GM18907 (cell line): ENCODE data around the gene TSHR.
"Not testable (repeated sequence)": the region's sequence is repeated elsewhere in the genome, so short reads cannot be mapped to it uniquely, and the experiment has no call there.

ENCODE experiments used
- ATAC-seq: cut with Tn5 transposase; IDR thresholded peaks from one replicate; pipeline ENCODE4 v1.9.1; 2021; ENCODE audit warnings: mild to moderate bottlenecking, moderate library complexity; ENCODE audit not compliant: unreplicated experiment

The TSHR gene

DNA sequence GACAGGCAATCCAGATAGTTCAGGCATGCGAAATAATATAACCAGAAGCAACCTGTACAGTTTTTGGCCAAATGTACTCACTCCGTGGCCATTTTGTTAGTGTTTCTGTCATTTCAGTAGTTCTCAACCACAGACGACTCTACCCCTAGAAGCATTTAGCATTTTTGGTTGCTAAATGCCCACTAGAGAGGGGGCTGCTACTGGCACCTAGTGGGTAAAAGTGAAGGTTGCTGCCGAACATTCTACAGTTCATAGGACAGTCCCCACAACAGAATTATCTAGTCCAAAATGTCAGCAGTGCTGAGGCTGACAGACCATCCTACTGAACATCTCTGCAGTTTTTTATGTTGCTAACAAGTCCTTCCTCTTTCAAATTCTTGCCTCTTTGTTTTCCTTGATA lies 107.4 kb downstream of the TSHR start:
- peak; percentile 89 for ATAC-seq

DNA sequence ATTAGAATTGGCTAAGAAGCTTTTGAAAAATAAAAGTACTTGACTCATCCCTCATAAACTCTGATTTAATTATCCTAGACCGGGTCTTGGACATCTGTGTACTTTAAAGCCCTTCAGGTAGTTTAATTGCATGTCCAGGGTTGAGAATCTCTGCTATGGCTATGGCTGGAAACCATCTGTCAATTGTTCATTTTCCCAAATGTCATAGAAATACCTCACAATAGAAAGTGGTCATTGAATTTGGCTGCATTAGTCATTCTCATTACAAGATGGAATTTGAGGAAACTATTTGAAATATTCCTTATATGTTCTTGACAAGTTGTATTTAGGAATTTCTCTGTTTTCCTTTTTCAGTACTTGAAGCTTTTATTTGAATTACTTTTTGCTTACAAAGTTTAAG lies 111.3 kb downstream of the TSHR start:
- no peak for ATAC-seq

DNA sequence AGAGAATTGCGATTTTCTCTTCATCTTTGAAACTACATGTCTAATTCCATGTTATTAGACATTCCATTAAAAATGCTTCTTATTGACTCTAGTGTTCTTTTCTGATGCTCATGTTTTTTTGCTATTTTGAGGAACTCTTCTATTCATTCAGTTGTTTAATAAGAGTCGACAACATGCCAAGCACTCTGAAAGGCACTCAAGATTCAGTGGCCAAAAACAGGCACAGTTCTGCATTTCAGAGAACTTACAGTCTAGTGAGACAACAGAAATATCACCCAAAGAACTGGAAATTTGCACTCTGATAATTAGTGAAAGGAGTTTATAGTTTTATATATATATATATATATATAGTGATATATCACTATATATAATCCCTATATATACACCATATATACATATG lies 111.7 kb downstream of the TSHR start:
- no peak for ATAC-seq

DNA sequence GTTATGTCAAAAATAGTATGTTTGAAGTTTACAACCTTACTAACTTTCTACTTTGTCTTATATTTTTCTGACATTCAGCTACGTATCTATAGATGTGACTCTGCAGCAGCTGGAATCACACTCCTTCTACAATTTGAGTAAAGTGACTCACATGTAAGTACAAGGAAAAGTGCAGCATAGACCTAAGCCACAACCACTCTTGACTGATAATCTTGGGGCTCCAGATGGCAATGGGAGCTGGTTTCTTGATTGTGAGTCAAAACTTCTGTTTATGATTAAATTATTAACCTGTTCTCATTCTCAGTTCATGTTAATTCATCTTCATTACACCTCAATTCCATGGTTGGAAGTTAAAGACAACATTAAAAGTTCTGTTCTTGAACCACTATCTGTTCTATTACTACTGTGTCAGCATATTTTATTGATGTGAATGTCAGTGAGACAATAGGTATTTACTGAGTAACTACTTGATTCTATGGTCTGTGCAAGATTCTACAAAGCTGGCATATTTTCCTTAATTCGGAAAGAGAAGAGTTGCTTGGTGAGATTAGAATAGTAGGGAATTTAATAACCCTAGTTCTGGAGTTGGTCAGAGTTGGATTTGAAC lies 112.9 kb downstream of the TSHR start:
- ATAC-seq = no peak

DNA sequence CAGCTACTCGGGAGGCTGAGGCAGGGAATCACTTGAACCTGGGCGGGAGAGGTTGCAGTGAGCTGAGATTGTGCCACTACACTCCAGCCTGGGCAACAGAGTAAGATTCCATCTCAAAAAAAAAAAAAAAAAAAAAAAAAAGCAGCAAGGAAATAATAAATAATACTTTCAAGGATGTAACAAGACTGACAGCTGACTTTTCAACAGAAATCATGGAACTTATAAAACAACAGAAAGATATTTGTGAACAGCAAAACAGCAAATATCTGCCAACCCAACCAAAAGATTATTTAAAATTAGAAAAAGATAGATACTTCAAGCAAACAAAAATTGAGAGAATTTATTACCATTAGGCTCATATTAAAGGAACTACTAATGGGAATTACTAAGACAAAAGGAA lies 115.1 kb downstream of the TSHR start:
- ATAC-seq = no peak

DNA sequence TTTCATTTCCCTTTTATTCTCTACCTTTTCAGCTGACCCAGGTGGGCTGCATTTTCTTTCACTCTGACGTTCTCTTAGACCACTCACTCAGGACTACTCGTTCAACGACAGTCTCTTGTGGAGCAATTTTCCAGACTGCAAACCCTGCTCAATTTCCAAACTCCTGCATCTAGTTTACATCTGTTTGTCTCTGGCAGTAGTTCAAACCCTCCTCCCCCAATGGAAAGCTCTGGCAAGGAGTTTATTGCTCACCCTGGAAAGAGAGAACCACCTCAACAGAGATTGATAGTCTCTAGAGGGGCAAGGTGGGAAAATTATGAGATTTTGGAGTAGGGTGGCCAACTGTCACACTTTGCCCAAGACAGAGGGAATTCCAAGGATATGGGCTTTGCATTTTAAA lies 130.2 kb downstream of the TSHR start:
- ATAC-seq = no peak

DNA sequence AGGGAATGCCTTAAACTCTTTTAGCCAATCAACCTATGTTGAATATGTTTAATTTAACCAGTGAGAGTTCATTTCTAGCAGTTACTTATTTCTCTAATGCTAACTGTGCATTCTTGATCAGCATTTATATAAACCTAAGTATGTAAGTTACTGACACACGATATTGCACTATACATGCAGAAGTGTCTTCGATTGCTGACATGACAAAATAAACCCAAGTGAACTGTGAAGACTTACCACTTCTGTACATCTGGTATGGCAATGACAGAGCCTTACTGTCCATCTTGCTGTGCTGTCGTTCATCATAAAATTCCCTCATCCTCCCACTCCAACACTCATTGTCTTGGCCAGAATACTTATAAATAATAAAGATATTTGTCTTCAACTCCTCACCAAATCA lies 131.8 kb downstream of the TSHR start:
- no peak for ATAC-seq

DNA sequence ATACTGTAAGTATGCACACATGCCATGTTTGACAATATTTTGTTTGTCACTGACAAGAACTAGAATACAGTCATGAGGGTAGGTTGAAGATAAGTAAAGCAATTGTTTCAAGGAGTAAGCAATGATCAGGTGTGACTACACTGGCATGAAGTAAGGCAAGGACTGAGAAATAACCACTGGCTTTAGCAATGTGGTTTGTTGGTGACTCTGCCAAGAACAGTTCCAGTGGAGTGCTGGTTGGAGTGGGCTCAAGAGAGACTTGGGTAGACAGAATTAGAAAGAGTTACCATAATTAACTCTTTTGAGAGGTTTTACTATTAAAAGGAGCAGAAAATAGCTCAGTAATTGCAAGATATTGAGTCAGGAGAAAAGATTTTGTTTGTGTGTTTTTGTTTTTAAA lies 135.7 kb downstream of the TSHR start:
- ATAC-seq = no peak

DNA sequence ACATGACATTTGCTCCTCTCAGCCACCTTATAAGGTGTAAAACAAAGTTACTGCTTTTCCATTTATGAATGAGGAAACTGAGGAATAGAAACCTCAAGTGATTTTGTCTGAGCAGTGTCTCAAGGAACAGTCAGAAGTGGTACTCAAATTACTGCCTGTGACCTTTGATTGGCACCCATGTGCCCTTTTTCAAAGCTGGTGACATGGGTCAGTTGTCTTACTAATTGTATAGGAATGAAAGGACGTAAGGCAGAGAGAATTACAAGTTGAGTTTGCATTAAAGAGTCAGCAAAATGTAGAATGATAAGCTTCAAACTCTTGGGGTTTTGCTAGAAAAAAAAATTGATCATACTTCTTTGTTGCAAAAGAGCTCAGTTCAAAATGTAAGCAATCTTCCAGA lies 136.2 kb downstream of the TSHR start:
- ATAC-seq = no peak

DNA sequence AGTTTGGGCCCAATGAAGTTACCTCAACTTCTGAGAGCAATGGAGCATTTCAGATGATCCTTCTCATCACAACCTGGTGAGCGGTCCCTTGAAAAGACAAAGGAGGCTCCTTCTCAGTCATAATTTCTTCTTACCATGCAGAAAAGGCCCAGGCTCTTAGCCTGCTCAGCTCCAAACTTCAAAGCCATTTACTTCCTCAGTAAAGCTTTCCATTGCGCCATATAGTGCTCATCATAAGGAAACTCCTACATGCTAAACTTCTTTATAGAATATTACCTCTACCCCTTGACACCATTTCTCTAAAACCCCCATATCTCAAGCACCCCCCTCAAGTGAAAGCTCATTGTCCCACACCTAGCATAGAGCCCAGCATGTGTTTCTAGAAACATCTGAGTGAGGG lies 138.2 kb downstream of the TSHR start:
- no peak for ATAC-seq

DNA sequence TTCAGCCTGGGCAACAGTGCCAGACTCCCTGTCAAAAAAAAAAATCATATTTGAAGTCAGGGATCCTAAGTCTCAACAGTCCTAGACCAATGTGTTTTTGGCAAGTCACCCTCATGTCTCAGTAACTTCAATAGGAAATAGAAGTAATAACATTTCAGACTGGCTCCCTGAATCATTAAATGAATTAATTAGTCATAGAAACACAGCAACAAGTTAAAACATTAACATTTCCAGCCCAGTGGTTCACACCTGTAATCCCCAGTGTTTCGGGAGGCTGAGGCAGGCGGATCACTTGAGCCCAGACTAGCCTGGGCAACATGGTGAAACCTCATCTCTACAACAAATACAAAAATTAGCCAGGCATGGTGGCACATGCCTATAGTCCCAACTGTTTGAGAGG lies 140.1 kb downstream of the TSHR start:
- no peak for ATAC-seq

DNA sequence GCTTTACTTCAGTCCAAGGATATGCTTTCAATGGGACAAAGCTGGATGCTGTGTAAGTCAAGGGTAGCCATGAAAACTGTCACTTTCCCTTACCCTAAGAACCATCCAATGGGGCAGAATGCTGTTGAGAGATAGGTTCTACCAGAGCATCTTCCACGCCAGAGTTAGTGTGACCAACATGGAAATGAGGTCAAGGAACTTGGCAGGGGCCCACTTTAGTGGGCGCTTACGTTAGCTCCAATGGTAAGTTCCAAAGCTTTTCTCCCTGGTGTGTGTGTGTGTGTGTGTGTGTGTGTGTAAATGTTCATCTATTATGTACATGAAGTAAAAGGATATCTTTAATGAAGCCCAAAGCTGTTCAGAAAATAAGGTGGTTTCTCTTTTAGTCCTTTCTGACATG lies 141.2 kb downstream of the TSHR start:
- no peak for ATAC-seq

DNA sequence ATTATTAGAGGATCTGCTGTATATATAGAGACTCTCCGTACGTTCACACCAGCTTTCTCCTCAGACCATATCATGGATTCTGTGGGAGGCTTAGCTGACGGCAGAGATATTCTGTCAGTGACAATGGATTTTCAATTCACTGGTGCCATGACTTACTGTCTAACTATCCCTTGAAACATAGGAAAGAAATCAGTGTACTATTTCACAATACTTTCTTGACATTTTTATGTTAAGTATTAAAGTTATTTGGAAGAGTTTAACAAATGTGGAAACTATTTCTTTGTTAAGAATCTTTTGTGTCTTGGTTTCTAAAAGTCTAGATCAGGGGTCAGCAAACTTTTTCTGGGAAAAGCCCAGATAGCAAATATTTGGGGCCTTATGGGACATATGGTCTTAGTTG lies 146.8 kb downstream of the TSHR start:
- ATAC-seq = no peak

DNA sequence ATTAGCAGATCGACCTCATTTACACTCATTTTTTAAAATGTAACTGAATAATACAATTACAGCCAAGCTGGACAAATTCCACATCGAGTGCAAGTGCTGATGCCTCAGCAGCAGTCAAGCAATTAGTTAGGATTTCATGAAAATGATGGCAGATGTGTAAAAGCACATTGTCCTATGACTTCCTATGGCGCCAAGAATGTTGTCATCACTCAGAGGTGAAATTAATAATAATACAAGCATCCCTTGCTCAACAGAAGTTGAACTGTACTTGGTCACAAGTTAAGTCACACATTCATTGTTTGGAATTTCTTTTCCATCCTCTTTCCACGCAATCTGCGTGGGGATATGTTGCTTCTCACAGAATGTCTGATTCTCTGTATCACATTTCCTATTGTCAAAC lies 148.0 kb downstream of the TSHR start:
- ATAC-seq = no peak

DNA sequence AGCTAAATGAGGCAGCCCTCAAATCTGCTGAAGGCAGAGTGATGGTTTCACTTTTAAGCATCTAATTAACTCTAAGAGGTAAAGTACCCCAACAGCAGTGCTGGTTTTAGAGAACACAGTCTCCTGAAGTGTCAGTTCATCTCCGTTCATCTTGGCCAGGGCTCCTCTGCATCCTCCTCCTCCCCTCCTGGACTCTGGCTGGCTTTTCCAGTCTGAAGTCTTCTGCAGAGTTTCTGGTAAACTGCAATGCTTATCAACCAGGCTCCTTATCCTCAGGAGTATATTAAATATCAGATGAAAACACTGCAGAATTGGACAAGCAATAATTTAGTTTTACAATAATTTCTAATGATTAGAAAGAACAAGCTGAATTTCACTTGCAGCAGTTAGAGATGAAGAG lies 150.0 kb downstream of the TSHR start:
- ATAC-seq = no peak

DNA sequence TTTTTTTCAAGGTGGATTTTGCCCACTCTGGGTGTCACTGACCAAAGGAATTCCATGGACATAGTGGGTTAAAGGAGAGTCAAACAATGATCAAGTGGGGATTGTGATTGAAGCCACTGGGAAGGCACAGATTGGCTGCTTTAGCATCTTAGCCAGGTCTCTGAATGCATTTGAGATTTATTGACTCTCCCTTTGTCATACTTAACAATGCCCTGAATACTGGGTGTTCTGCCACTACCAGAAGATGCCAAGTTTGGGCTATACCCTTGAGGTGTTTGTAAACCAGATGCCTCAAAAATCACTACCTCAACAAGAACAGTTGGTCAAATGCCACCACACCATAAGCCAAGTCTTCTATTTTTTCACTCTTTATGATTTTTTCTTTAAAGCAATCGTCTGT lies 150.5 kb downstream of the TSHR start:
- no peak for ATAC-seq

DNA sequence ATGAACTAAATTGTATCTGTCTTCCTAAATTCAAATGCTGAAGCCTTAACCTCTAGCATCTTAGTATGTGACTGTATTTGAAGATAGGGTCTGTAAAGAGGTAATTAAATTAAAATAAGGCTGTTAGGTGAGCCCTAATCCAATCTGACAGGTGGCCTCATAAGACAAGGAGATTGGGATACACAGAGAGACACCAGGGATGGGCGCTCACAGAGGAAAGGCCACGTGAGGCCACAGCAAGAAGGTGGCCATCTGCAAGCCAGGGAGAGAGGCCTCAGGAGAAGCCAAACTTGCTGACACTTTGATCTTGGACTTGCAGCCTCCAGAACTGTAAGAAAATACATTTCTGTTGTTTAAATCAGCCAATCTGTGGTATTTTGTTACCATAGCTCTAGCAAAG lies 154.8 kb downstream of the TSHR start:
- ATAC-seq = no peak

DNA sequence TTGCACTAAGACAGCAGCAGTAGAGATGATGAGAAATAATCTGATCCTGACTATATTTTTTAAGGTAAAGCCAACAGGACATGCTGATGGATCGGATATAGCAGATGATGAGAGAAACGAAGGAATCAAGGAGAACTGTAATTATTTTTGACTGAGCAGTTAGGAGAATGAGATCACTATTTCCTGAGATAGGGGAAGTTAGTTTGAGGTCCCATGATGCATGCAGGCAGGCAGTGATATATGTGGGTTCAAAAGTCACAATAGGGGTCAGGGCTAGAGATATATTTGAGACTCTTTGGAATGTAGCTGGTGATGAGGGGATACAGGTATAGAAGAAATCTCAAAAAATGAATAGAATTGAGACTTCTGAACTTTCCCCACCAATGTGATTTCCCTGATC lies 157.8 kb downstream of the TSHR start:
- no peak for ATAC-seq

DNA sequence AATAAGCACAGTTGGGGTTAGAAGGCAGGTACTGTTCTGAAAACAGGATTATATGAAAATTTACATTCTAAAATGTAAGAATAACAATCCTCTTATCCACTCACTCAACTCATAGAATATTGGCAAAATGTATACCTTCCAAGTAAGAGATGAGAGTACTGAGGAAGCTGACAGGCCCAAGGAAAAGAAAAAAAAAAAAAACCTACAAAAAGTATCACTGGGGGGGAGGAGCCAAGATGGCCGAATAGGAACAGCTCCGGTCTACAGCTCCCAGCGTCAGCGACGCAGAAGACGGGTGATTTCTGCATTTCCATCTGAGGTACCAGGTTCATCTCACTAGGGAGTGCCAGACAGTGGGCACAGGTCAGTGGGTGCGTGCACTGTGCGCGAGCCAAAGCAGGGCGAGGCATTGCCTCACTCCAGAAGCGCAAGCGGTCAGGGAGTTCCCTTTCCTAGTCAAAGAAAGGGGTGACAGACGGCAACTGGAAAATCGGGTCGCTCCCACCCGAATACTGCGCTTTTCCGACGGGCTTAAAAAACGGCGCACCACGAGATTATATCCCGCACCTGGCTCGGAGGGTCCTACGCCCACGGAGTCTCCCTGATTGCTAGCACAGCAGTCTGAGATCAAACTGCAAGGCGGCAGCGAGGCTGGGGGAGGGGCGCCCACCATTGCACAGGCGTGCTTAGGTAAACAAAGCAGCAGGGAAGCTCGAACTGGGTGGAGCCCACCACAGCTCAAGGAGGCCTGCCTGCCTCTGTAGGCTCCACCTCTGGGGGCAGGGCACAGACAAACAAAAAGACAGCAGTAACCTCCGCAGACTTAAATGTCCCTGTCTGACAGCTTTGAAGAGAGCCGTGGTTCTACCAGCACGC lies 158.8 kb downstream of the TSHR start:
- ATAC-seq = not testable (repeated sequence)

DNA sequence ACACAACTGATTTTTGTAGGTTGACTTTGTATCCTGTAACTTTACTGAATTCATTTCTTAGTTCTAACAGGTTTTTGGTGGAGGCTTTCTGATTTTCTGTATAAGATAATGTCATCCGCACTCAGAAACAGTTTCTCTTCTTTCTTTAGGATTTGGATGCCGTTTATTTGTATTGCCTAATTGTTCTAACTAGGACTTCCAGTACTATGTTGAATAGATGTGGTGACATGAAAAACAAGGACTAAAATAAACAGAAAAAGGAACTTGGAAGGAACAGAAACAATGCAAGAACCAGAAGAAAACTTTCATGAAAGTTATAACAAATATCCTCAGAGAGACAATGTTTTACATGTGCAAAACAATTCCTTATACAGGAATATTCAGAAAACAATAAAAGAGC lies 165.1 kb downstream of the TSHR start:
- ATAC-seq = no peak

DNA sequence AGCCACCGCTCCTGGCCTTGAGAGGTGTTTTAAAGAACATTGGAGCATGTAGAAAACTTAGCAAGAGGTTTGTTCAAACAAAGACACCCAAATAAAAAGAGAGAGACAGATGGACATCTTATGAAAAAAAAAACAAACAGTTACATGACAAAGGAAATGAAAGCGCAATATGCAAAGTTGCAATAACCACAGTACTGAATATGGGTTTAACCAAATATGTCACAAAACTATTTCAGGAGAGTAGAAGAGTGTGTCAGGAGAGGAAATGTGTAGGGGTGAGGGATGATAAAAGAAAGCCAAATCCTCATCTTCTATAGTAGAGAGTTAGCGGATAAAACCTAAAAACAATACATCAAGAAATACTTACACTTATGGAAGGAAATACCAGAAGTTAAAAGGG lies 166.9 kb downstream of the TSHR start:
- ATAC-seq = peak; percentile 100

DNA sequence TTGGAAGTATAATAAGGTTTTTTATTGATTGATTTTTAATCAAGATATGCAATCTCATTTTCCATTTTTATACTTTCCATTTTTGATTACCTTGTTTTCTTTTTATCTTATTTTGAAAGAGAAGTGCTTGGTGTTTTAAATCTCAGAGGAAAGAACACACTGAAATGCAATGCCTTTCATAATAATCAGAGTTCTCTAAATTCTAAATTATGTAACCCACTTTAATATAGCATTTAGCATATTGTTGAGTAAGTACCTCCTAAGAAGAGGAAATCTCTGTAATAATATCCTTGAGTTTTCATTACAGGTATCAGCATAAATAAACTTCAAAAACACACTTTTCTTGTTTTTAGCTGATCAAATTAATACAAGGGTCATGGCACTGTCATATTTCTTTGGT lies 168.4 kb downstream of the TSHR start:
- no peak for ATAC-seq

DNA sequence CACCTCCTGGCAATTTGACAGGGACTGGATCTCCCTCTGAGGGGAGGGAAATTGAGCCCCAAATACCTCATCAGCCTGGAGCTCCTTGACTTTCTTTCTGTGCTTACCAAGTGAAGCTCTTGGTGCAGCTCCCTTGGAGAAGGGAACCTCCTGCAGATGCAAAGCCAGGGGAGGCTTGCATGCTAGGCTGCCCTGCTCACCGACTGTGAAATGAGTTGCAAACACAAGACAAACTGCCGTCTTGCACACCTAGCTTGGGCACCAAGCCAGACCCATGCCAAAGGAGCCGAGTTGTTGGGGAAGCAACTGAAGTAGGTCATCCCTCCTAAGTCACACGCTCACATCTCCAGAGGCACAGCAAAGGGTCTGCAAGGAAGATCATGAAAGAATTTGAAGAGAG lies 170.1 kb downstream of the TSHR start:
- ATAC-seq = no peak
